Tongue (tissue), 2 donors: ENCODE results near the gene RAB3D. TPM values are rescaled to one million over a fixed set of nuclear protein-coding genes. Genes with fewer than 3 reads are reported as not detected.

Source experiments
- DNase-seq: peaks from one replicate; pipeline ENCODE4 v3.0.0-alpha.2; 2015
- total RNA-seq: library from RNA; depleted of rRNA; stranded (reverse); fragments of >200 nt; gene quantifications from one replicate; pipeline ENCODE4 v1.2.3, GENCODE V29; 2014

Gene RAB3D
- total RNA-seq, 1 donor from 2014 or later = 19.2 TPM

- DNase-seq = no peak
Measured at GRCh38 chr19:11295180-11295579, 44.3 kb downstream of the RAB3D start.

GRCh38 chr19:11293433-11294389 is 45.7 kb downstream of the RAB3D start:
- peak; percentile 95 for DNase-seq

- no peak for DNase-seq
Measured at GRCh38 chr19:11291991-11292390, 47.5 kb downstream of the RAB3D start.

GRCh38 chr19:11291415-11291814 is 48.0 kb downstream of the RAB3D start:
- DNase-seq = no peak

- DNase-seq = no peak
Measured at GRCh38 chr19:11290256-11290655, 49.2 kb downstream of the RAB3D start.

GRCh38 chr19:11288349-11288748 is 51.1 kb downstream of the RAB3D start:
- no peak for DNase-seq

GRCh38 chr19:11286312-11286974 is 53.0 kb downstream of the RAB3D start:
- DNase-seq = no peak

- no peak for DNase-seq
Measured at GRCh38 chr19:11284515-11284914, 54.9 kb downstream of the RAB3D start.

GRCh38 chr19:11281356-11282049 is 58.0 kb downstream of the RAB3D start:
- peak; percentile 68 for DNase-seq

GRCh38 chr19:11279505-11280236 is 59.8 kb downstream of the RAB3D start:
- no peak for DNase-seq

GRCh38 chr19:11278670-11279069 is 60.8 kb downstream of the RAB3D start:
- DNase-seq = no peak

GRCh38 chr19:11274533-11275086 is 64.8 kb downstream of the RAB3D start:
- DNase-seq = no peak

GRCh38 chr19:11273989-11274388 is 65.5 kb downstream of the RAB3D start:
- no peak for DNase-seq

GRCh38 chr19:11273296-11273695 is 66.2 kb downstream of the RAB3D start:
- no peak for DNase-seq

Other genes starting within 250 kb of the RAB3D start
- gene SPC24, start 183.9 kb downstream of the RAB3D start, total RNA-seq = 12.3 TPM
- gene KANK2, start 142.1 kb downstream of the RAB3D start, total RNA-seq = 236 TPM
- not detected for gene ANGPTL8, start 100.0 kb downstream of the RAB3D start, total RNA-seq
- 23.2 TPM for gene DOCK6, start 77.1 kb downstream of the RAB3D start, total RNA-seq
- not detected for gene TSPAN16, start 43.5 kb downstream of the RAB3D start, total RNA-seq
- 98.4 TPM for gene TMEM205, start 6.6 kb upstream of the RAB3D start, total RNA-seq
- gene CCDC159, start 6.9 kb upstream of the RAB3D start, total RNA-seq = 7.4 TPM
- 20.3 TPM for gene PLPPR2, start 15.8 kb upstream of the RAB3D start, total RNA-seq
- gene SWSAP1, start 35.0 kb upstream of the RAB3D start, total RNA-seq = 0.82 TPM
- gene EPOR, start 44.7 kb upstream of the RAB3D start, total RNA-seq = 3.0 TPM
- gene RGL3, start 79.7 kb upstream of the RAB3D start, total RNA-seq = 0.10 TPM
- gene ODAD3, start 95.5 kb upstream of the RAB3D start, total RNA-seq = not detected
- 86.7 TPM for gene PRKCSH, start 96.0 kb upstream of the RAB3D start, total RNA-seq
- 0.31 TPM for gene ELAVL3, start 141.4 kb upstream of the RAB3D start, total RNA-seq
- gene ZNF653, start 166.2 kb upstream of the RAB3D start, total RNA-seq = 4.2 TPM
- gene ECSIT, start 189.5 kb upstream of the RAB3D start, total RNA-seq = 56.6 TPM
- gene CNN1, start 199.2 kb upstream of the RAB3D start, total RNA-seq = 53.1 TPM
- 9.4 TPM for gene ELOF1, start 219.6 kb upstream of the RAB3D start, total RNA-seq
- 2.5 TPM for gene ACP5, start 238.0 kb upstream of the RAB3D start, total RNA-seq